ENCODE results near the gene ZGPAT.

GRCh38 chr20:63712191-63712590 is 4.4 kb downstream of the ZGPAT start:
- TF ChIP-seq YY1 (IDR thresholded peaks at IDR 0.05; ENCODE audit: insufficient read depth, insufficient read length) (no peak), ZNF274 (IDR thresholded peaks at IDR 0.05; ENCODE audit: low read depth, low read length) (no peak)
